ENCODE results near the gene CD55.
A peak's percentile ranks its signal among the peaks of the same experiment; 100 is the strongest.

CD55 gene

GRCh38 chr1:207364614-207365013, 43.1 kb downstream of the CD55 start:
- no peak for TF ChIP-seq Cebpa-rat (IDR thresholded peaks at IDR 0.05)
- Histone ChIP-seq H3K4me1 (peaks cover 0 to 50% (median 2%) of the 10 kb centered on the region in 10 experiments; a peak in 7 of 20 replicates), H3K9ac (no peak overlapping the region), H3K36me3 (peaks cover 0 to 81% (median 13%) of the 10 kb centered on the region in 11 experiments; a peak in 13 of 22 replicates), H4K20me1 (peaks cover 0 to 48% (median 0%) of the 10 kb centered on the region in 11 experiments; a peak in 2 of 22 replicates), H3K9me3 (replicated peaks in 1 of 11) (no peaks in the 10 kb centered on the region), H3K4me2 (peak overlapping the region in 1 of 11 experiments; percentile 42; a peak in 1 of 22 replicates), H3K27me3 (no peaks in the 10 kb centered on the region), H3K4me3 (no peak overlapping the region), H3K27ac (no peak overlapping the region; a peak in 1 of 22 replicates)

GRCh38 chr1:207365063-207365462, 43.6 kb downstream of the CD55 start:
- Histone ChIP-seq H3K4me1 (peaks cover 0 to 48% (median 2%) of the 10 kb centered on the region in 10 experiments; a peak in 7 of 20 replicates), H3K4me3 (no peak overlapping the region), H3K9me3 (replicated peaks in 1 of 11) (no peaks in the 10 kb centered on the region), H3K36me3 (peaks cover 0 to 77% (median 13%) of the 10 kb centered on the region in 11 experiments; a peak in 13 of 22 replicates), H3K9ac (no peak overlapping the region), H3K27me3 (no peaks in the 10 kb centered on the region), H4K20me1 (peaks cover 0 to 43% (median 0%) of the 10 kb centered on the region in 11 experiments; a peak in 2 of 22 replicates), H3K27ac (no peak overlapping the region), H3K4me2 (peak overlapping the region in 1 of 11 experiments; percentile 42; a peak in 1 of 22 replicates)
- no peak for TF ChIP-seq Cebpa-rat (IDR thresholded peaks at IDR 0.05)

GRCh38 chr1:207366022-207366421, 44.5 kb downstream of the CD55 start:
- no peak for TF ChIP-seq Cebpa-rat (IDR thresholded peaks at IDR 0.05)
- Histone ChIP-seq H3K9ac (no peak overlapping the region), H3K9me3 (replicated peaks in 1 of 11) (peaks cover 0 to 5% (median 0%) of the 10 kb centered on the region in 11 experiments; a peak in 6 of 22 replicates), H3K27me3 (no peaks in the 10 kb centered on the region), H3K27ac (no peak overlapping the region), H3K36me3 (peaks cover 0 to 68% (median 13%) of the 10 kb centered on the region in 11 experiments; a peak in 13 of 22 replicates), H3K4me3 (no peak overlapping the region), H4K20me1 (peaks cover 0 to 34% (median 0%) of the 10 kb centered on the region in 11 experiments; a peak in 2 of 22 replicates), H3K4me1 (peaks cover 0 to 41% (median 2%) of the 10 kb centered on the region in 10 experiments; a peak in 7 of 20 replicates), H3K4me2 (no peak overlapping the region)

GRCh38 chr1:207388721-207389120, 67.2 kb downstream of the CD55 start:
- Histone ChIP-seq H4K20me1 (no peaks in the 10 kb centered on the region), H3K9me3 (replicated peaks in 1 of 11) (peaks cover 0 to 41% (median 4%) of the 10 kb centered on the region in 11 experiments; a peak in 9 of 22 replicates), H3K27ac (no peak overlapping the region), H3K4me3 (no peak overlapping the region), H3K9ac (no peak overlapping the region), H3K36me3 (no peaks in the 10 kb centered on the region), H3K4me2 (no peak overlapping the region), H3K4me1 (no peaks in the 10 kb centered on the region), H3K27me3 (no peaks in the 10 kb centered on the region)
- TF ChIP-seq Cebpa-rat (IDR thresholded peaks at IDR 0.05), result no peak

GRCh38 chr1:207389728-207390464, 68.4 kb downstream of the CD55 start:
- no peak overlapping the region for H3K27ac ChIP-seq
- H3K36me3 ChIP-seq, result no peaks in the 10 kb centered on the region
- H3K4me1 ChIP-seq, result no peaks in the 10 kb centered on the region
- H3K4me2 ChIP-seq, result no peak overlapping the region
- no peak for TF ChIP-seq Cebpa-rat (IDR thresholded peaks at IDR 0.05)
- H4K20me1 ChIP-seq, result no peaks in the 10 kb centered on the region
- H3K9ac ChIP-seq, result no peak overlapping the region
- H3K9me3 ChIP-seq (replicated peaks in 1 of 11), result peaks cover 0 to 30% (median 4%) of the 10 kb centered on the region in 11 experiments; a peak in 8 of 22 replicates
- H3K4me3 ChIP-seq, result no peak overlapping the region
- H3K27me3 ChIP-seq, result no peaks in the 10 kb centered on the region

- Histone ChIP-seq H3K27me3 (no peaks in the 10 kb centered on the region), H3K27ac (no peak overlapping the region), H3K36me3 (no peaks in the 10 kb centered on the region), H3K4me3 (no peak overlapping the region), H3K9ac (no peak overlapping the region), H3K4me2 (no peak overlapping the region), H3K4me1 (no peaks in the 10 kb centered on the region), H4K20me1 (no peaks in the 10 kb centered on the region), H3K9me3 (replicated peaks in 1 of 11) (peaks cover 0 to 9% (median 0%) of the 10 kb centered on the region in 11 experiments; a peak in 4 of 22 replicates)
- TF ChIP-seq Cebpa-rat (IDR thresholded peaks at IDR 0.05), result no peak
Observed at GRCh38 chr1:207393610-207394009, 72.1 kb downstream of the CD55 start.

- no peak overlapping the region for H3K27ac ChIP-seq
- H3K4me3 ChIP-seq, result no peak overlapping the region
- TF ChIP-seq Cebpa-rat (IDR thresholded peaks at IDR 0.05), result no peak
- peaks cover 0 to 8% (median 0%) of the 10 kb centered on the region in 11 experiments; a peak in 4 of 22 replicates for H3K9me3 ChIP-seq (replicated peaks in 1 of 11)
- no peaks in the 10 kb centered on the region for H3K4me1 ChIP-seq
- no peaks in the 10 kb centered on the region for H3K36me3 ChIP-seq
- no peaks in the 10 kb centered on the region for H4K20me1 ChIP-seq
- no peaks in the 10 kb centered on the region for H3K27me3 ChIP-seq
- no peak overlapping the region for H3K4me2 ChIP-seq
- no peak overlapping the region for H3K9ac ChIP-seq
Observed at GRCh38 chr1:207396168-207396746, 74.8 kb downstream of the CD55 start.

GRCh38 chr1:207397525-207397926, 76.0 kb downstream of the CD55 start:
- H4K20me1 ChIP-seq, result no peaks in the 10 kb centered on the region
- H3K4me2 ChIP-seq, result no peak overlapping the region
- no peaks in the 10 kb centered on the region for H3K4me1 ChIP-seq
- H3K9me3 ChIP-seq (replicated peaks in 1 of 11), result peaks cover 0 to 9% (median 0%) of the 10 kb centered on the region in 11 experiments; a peak in 1 of 22 replicates
- no peak overlapping the region for H3K27ac ChIP-seq
- H3K4me3 ChIP-seq, result no peak overlapping the region
- TF ChIP-seq Cebpa-rat (IDR thresholded peaks at IDR 0.05), result no peak
- H3K27me3 ChIP-seq, result no peaks in the 10 kb centered on the region
- no peak overlapping the region for H3K9ac ChIP-seq
- no peaks in the 10 kb centered on the region for H3K36me3 ChIP-seq

GRCh38 chr1:207398986-207399385, 77.5 kb downstream of the CD55 start:
- no peak for TF ChIP-seq Cebpa-rat (IDR thresholded peaks at IDR 0.05)
- Histone ChIP-seq H3K4me2 (no peak overlapping the region), H4K20me1 (no peaks in the 10 kb centered on the region), H3K36me3 (no peaks in the 10 kb centered on the region), H3K27ac (no peak overlapping the region), H3K9me3 (replicated peaks in 1 of 11) (peaks cover 0 to 9% (median 0%) of the 10 kb centered on the region in 11 experiments; a peak in 1 of 22 replicates), H3K27me3 (no peaks in the 10 kb centered on the region), H3K4me1 (no peaks in the 10 kb centered on the region), H3K9ac (no peak overlapping the region), H3K4me3 (no peak overlapping the region)
